Left lung (tissue), 10 donors: ENCODE data around the gene TTC33. TPM values are rescaled to one million over a fixed set of nuclear protein-coding genes. Genes with fewer than 3 reads are reported as not detected.

Experiments used
- ATAC-seq: fragments of 200-7000 bp; cut with Tn5 transposase; one replicate; pipeline ENCODE4 v1.9.1; 2020; ENCODE audit warnings: moderate library complexity
- DNase-seq, 4 donors: peaks; one replicate each; pipeline ENCODE4 v3.0.0-alpha.2; 2013 to 2020
- H3K27ac ChIP-seq, 2 donors: fragments of 200-600 bp; sonication (generic) in 1 of 2; one replicate each; pipeline versions ENCODE4 v1.5.0 to v1.8.0; 2020 to 2021
- H3K27me3 ChIP-seq, 2 donors: fragments of 200-600 bp; sonication (generic) in 1 of 2; one replicate each; pipeline versions ENCODE4 v1.5.0 to v1.8.0; 2020 to 2021
- H3K36me3 ChIP-seq, 2 donors: fragments of 200-600 bp; sonication (generic) in 1 of 2; one replicate each; pipeline versions ENCODE4 v1.5.0 to v1.8.0; 2020 to 2021
- H3K4me1 ChIP-seq, 2 donors: fragments of 200-600 bp; one replicate each; pipeline ENCODE4 v1.8.0; 2021
- H3K4me3 ChIP-seq, 2 donors: fragments of 200-600 bp; sonication (generic) in 1 of 2; one replicate each; pipeline versions ENCODE4 v1.5.0 to v1.8.0; 2020 to 2021; ENCODE audit warnings: mild to moderate bottlenecking in 1 of 2
- H3K9me3 ChIP-seq, 2 donors: fragments of 200-600 bp; sonication (generic) in 1 of 2; one replicate each; pipeline versions ENCODE4 v1.5.0 to v1.8.0; 2020 to 2021
- CTCF ChIP-seq, 2 donors: fragments of 200-600 bp; sonication (generic) in 1 of 2; IDR thresholded peaks; one replicate each; pipeline versions ENCODE4 v1.5.0 to v1.8.0; 2021; ENCODE audit warnings: antibody characterized with exemption in 2 of 2
- intact Hi-C, 2 donors: fragments of 100-400 bp; cut with DNase I; formaldehyde crosslinking; loops; one replicate each; pipeline versions ENCODE4 v1.11.2 to v1.14.2; 2022
- polyA plus RNA-seq, 6 donors: library from polyadenylated mRNA; unstranded; fragments of 120-200 nt; gene quantifications; one replicate each; pipeline ENCODE4 v1.2.1, GENCODE V29; 2013; ENCODE audit not compliant: insufficient read length in 6 of 6
- total RNA-seq, 2 donors: library from RNA; stranded (reverse); fragmentation: NEBNext Ultra II Directional; extraction: Animal tissue kit (Norgen Biotek cat#: 25700); gene quantifications; one replicate each; pipeline ENCODE4 v1.2.1, GENCODE V29; 2021
- donor health status: DM: no; HTN: yes; CAD: no.
- donor health status: DM: no; HTN: no; CAD: no.

The TTC33 gene
- total and polyA plus RNA-seq, 8 donors, result 11.1 to 41.0 (median 33.0) TPM

- Histone ChIP-seq H3K27me3 (no peaks in the 10 kb centered on the region), H3K9me3 (no peaks in the 10 kb centered on the region), H3K36me3 (no peaks in the 10 kb centered on the region), H3K4me1 (peaks cover 0 to 5% of the 10 kb centered on the region in 2 donors), H3K27ac (no peak overlapping the region), H3K4me3 (no peak overlapping the region)
- ATAC-seq (no peak), DNase-seq (no peak)
- intact Hi-C loops, result no loop called here
- no peak for TF ChIP-seq CTCF (IDR thresholded peaks at IDR 0.05)
Observed at GRCh38 chr5:40479939-40480338, 275.8 kb downstream of the TTC33 start.

GRCh38 chr5:40478766-40479165 is 277.0 kb downstream of the TTC33 start:
- H3K4me3 ChIP-seq, result no peak overlapping the region
- no peak overlapping the region for H3K27ac ChIP-seq
- TF ChIP-seq CTCF (IDR thresholded peaks at IDR 0.05), result no peak
- no peaks in the 10 kb centered on the region for H3K27me3 ChIP-seq
- no peaks in the 10 kb centered on the region for H3K4me1 ChIP-seq
- intact Hi-C loops, result no loop called here
- no peak for ATAC-seq
- no peak for DNase-seq
- H3K36me3 ChIP-seq, result no peaks in the 10 kb centered on the region
- H3K9me3 ChIP-seq, result no peaks in the 10 kb centered on the region

- no peak overlapping the region for H3K27ac ChIP-seq
- ATAC-seq (no peak), DNase-seq (no peak)
- H3K4me3 ChIP-seq, result no peak overlapping the region
- TF ChIP-seq CTCF (IDR thresholded peaks at IDR 0.05), result no peak
- H3K9me3 ChIP-seq, result no peaks in the 10 kb centered on the region
- no peaks in the 10 kb centered on the region for H3K36me3 ChIP-seq
- intact Hi-C loops, result no loop called here
- no peaks in the 10 kb centered on the region for H3K27me3 ChIP-seq
- no peaks in the 10 kb centered on the region for H3K4me1 ChIP-seq
Observed at GRCh38 chr5:40477856-40478546, 277.8 kb downstream of the TTC33 start.

GRCh38 chr5:40475561-40475960 is 280.2 kb downstream of the TTC33 start:
- H3K27me3 ChIP-seq, result no peaks in the 10 kb centered on the region
- H3K27ac ChIP-seq, result no peak overlapping the region
- intact Hi-C loops, result no loop called here
- no peaks in the 10 kb centered on the region for H3K36me3 ChIP-seq
- no peak overlapping the region for H3K4me3 ChIP-seq
- H3K9me3 ChIP-seq, result no peaks in the 10 kb centered on the region
- H3K4me1 ChIP-seq, result no peaks in the 10 kb centered on the region
- no peak for TF ChIP-seq CTCF (IDR thresholded peaks at IDR 0.05)
- peak in 2 of 4 donors; percentile 6 to 37 for DNase-seq
- no peak for ATAC-seq

- Histone ChIP-seq H3K4me3 (no peak overlapping the region), H3K36me3 (no peaks in the 10 kb centered on the region), H3K4me1 (no peaks in the 10 kb centered on the region), H3K9me3 (peaks cover 0 to under 1% of the 10 kb centered on the region in 2 donors), H3K27ac (no peak overlapping the region), H3K27me3 (no peaks in the 10 kb centered on the region)
- DNase-seq (no peak), ATAC-seq (no peak)
- TF ChIP-seq CTCF (IDR thresholded peaks at IDR 0.05), result no peak
- intact Hi-C loops, result no loop called here
Observed at GRCh38 chr5:40474250-40474649, 281.5 kb downstream of the TTC33 start.
